Measurements from ENCODE around the gene IFI27L1. TPM values are rescaled to one million over a fixed set of nuclear protein-coding genes. Genes with fewer than 3 reads are reported as not detected.

The IFI27L1 gene
- total RNA-seq, 1 experiment from 2014 or later: 9.5 TPM

GRCh38 chr14:94123868-94124267, 42.8 kb downstream of the IFI27L1 start:
- Histone ChIP-seq H3K36me3 (no peaks in the 10 kb centered on the region), H3K4me1 (no peaks in the 10 kb centered on the region), H3K4me3 (no peak overlapping the region), H3K27me3 (no peaks in the 10 kb centered on the region), H3K9me3 (replicated peaks) (no peaks in the 10 kb centered on the region), H3K27ac (no peak overlapping the region)
- DNase-seq: no peak

- no peaks in the 10 kb centered on the region for H3K36me3 ChIP-seq
- no peaks in the 10 kb centered on the region for H3K4me1 ChIP-seq
- no peak overlapping the region for H3K27ac ChIP-seq
- DNase-seq: no peak
- H3K4me3 ChIP-seq: no peak overlapping the region
- H3K27me3 ChIP-seq: no peaks in the 10 kb centered on the region
- H3K9me3 ChIP-seq (replicated peaks): no peaks in the 10 kb centered on the region
Measured at GRCh38 chr14:94124582-94125377, 43.7 kb downstream of the IFI27L1 start.

- DNase-seq: no peak
- no peaks in the 10 kb centered on the region for H3K36me3 ChIP-seq
- H3K4me1 ChIP-seq: no peaks in the 10 kb centered on the region
- no peaks in the 10 kb centered on the region for H3K27me3 ChIP-seq
- no peaks in the 10 kb centered on the region for H3K9me3 ChIP-seq (replicated peaks)
- H3K27ac ChIP-seq: no peak overlapping the region
- no peak overlapping the region for H3K4me3 ChIP-seq
Measured at GRCh38 chr14:94125659-94126418, 44.7 kb downstream of the IFI27L1 start.

DNA sequence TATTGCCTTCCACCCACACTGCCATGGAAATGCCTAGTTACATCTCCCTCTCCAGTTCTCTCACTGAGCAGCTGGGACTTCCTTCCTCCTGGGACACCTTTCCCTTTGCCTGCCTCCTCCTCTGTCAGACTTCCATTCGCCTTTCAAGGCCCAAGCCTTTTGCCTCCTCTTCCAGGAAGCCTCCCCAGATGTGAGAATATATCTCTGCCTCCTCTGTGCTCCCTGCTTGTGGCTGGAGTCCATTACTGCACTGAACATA, 45.2 kb downstream of the IFI27L1 start:
- no peak overlapping the region for H3K27ac ChIP-seq
- no peaks in the 10 kb centered on the region for H3K36me3 ChIP-seq
- no peaks in the 10 kb centered on the region for H3K9me3 ChIP-seq (replicated peaks)
- DNase-seq: no peak
- no peak overlapping the region for H3K4me3 ChIP-seq
- no peaks in the 10 kb centered on the region for H3K27me3 ChIP-seq
- H3K4me1 ChIP-seq: no peaks in the 10 kb centered on the region

GRCh38 chr14:94126800-94127199, 45.7 kb downstream of the IFI27L1 start:
- H3K4me1 ChIP-seq: no peaks in the 10 kb centered on the region
- no peaks in the 10 kb centered on the region for H3K27me3 ChIP-seq
- H3K9me3 ChIP-seq (replicated peaks): no peaks in the 10 kb centered on the region
- no peak for DNase-seq
- no peak overlapping the region for H3K27ac ChIP-seq
- no peaks in the 10 kb centered on the region for H3K36me3 ChIP-seq
- no peak overlapping the region for H3K4me3 ChIP-seq

DNA sequence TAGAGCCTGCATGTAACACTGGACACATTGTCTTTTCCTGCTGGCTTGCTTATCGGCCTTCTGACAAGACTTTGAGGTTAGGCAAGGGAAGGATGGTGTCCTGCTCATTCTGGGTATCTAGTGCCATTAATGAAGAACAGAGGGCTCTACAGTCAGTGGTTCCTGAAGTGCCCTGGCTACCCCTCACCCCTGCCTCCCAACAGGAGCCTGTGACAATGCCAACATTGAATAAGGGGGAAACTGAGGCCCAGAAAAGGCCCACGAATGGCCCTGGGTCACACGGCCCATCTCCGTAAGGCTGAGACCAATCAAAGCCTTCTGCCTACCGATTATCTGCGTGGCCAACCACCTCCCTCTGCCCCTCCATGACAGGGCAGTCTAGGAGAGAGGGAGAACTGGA, 46.2 kb downstream of the IFI27L1 start:
- H3K4me1 ChIP-seq: no peaks in the 10 kb centered on the region
- DNase-seq: no peak

DNA sequence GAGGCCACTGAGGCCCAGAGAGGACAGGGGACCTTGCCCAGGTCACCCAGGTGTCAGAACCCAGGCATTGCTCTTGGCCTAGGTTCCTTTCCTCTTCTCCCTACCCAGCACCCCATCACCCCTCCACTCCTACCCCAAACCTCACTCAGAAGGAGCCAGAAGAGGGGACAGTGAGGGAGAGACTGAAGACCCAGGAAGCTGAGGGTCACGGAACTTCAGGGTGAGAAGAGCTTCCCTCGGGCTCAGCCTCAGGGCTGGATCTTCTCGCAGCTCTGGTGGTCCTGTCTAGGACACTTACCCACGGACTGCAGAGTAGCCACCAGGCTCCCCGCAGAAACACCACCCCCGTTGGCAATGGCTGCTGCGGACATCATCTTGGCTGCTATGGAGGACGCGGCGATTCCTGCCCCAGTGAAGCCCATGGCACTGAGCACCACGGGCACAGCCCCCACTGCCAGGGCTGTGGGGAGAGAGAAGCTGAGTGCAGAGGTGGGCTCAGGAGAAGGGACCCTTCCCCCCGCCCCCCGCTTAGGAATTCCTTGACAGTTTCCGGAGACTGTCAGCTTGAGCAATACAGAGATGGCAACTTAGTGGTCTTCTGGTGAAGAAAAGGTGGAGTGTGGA, 47.2 kb downstream of the IFI27L1 start:
- no peak for DNase-seq
- H3K4me1 ChIP-seq: no peaks in the 10 kb centered on the region
- no peak overlapping the region for H3K4me3 ChIP-seq
- no peaks in the 10 kb centered on the region for H3K9me3 ChIP-seq (replicated peaks)
- no peaks in the 10 kb centered on the region for H3K36me3 ChIP-seq
- H3K27ac ChIP-seq: no peak overlapping the region
- H3K27me3 ChIP-seq: no peaks in the 10 kb centered on the region

More for the DNA sequence above, 46.2 kb downstream of the IFI27L1 start:
- H3K36me3 ChIP-seq: no peaks in the 10 kb centered on the region
- no peak overlapping the region for H3K27ac ChIP-seq
- H3K27me3 ChIP-seq: no peaks in the 10 kb centered on the region
- H3K9me3 ChIP-seq (replicated peaks): no peaks in the 10 kb centered on the region
- H3K4me3 ChIP-seq: no peak overlapping the region

GRCh38 chr14:94129111-94129757, 48.1 kb downstream of the IFI27L1 start, which contains the start of gene IFI27L2:
Gene IFI27L2, minus strand, starts transcription at chr14:94129604. Its CDS starts 40 bp downstream, at chr14:94129564.
- no peaks in the 10 kb centered on the region for H3K36me3 ChIP-seq
- no peaks in the 10 kb centered on the region for H3K9me3 ChIP-seq (replicated peaks)
- H3K27me3 ChIP-seq: no peaks in the 10 kb centered on the region
- DNase-seq: peak; percentile 81 to 89
- no peak within 1 kb of the TSS; the same call in 1 of the 2 replicates for H3K27ac ChIP-seq
- no peaks in the 10 kb centered on the region for H3K4me1 ChIP-seq
- H3K4me3 ChIP-seq: peak within 1 kb of the TSS; percentile 56

GRCh38 chr14:94129758-94130414, 48.8 kb downstream of the IFI27L1 start:
- DNase-seq: peak; percentile 26 to 73
- Histone ChIP-seq H3K27me3 (no peaks in the 10 kb centered on the region), H3K27ac (no peak overlapping the region)

DNA sequence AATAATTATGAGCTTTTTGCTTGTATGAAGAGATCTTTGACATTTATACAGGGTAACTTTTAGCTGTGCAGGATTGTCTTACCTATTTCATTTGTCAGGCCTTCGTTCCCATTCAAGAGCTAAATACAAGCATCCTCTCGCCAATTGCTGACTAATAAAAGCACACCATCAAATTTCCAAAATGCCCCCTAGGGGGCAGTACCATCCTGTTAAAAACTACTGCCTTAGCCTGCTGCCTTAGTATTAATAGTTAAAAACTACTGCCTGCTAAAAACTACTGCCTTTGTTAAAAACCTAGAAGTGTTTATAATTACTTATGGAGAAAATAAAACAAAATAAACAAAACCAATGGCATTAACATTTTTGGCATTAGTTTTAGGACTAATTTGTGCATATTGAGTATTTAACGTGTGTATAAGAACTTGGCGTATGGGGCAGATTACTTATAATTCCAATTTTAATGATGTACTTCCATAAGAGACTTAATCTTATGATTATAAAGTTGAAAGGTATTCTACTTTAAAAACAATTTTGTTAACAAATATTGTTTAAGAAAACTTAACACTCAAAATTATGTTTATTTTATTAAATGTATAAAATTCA, 51.3 kb downstream of the IFI27L1 start:
- Histone ChIP-seq H3K27ac (no peak overlapping the region), H3K4me1 (no peaks in the 10 kb centered on the region)

More at GRCh38 chr14:94129758-94130414, 48.8 kb downstream of the IFI27L1 start:
- no peaks in the 10 kb centered on the region for H3K4me1 ChIP-seq
- no peaks in the 10 kb centered on the region for H3K36me3 ChIP-seq
- H3K9me3 ChIP-seq (replicated peaks): no peaks in the 10 kb centered on the region; the same call in 1 of the 2 replicates
- peak overlapping the region; percentile 56 for H3K4me3 ChIP-seq

DNA sequence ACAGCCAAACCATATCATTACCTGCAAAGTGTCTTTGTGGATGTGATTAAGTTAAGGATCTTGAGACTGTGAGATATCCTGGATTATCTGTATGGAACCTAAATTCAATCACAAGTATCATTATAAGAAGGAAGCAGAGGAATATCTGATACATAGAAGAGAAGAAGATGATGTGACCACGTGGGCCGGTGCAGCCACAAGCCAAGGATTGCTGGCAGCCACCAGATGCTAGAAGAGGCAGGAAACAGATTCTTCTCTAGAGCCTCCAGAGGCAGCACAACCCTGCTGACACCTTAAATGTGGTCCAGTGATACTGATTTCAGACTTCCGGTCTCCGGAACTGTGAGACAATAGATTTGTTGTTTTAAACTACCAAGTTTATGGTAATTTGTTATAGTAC, 54.4 kb downstream of the IFI27L1 start:
- Histone ChIP-seq H3K4me1 (no peaks in the 10 kb centered on the region), H3K27ac (no peak overlapping the region), H3K36me3 (no peaks in the 10 kb centered on the region), H3K9me3 (replicated peaks) (peaks cover 7% of the 10 kb centered on the region), H3K27me3 (peaks cover 6% of the 10 kb centered on the region; the same call in 1 of the 2 replicates), H3K4me3 (no peak overlapping the region)
- DNase-seq: no peak

More for the DNA sequence above, 51.3 kb downstream of the IFI27L1 start:
- H3K9me3 ChIP-seq (replicated peaks): peaks cover 7% of the 10 kb centered on the region
- H3K4me3 ChIP-seq: no peak overlapping the region
- no peaks in the 10 kb centered on the region for H3K27me3 ChIP-seq
- no peaks in the 10 kb centered on the region for H3K36me3 ChIP-seq
- peak; percentile 59 to 88 for DNase-seq

- H3K36me3 ChIP-seq: no peaks in the 10 kb centered on the region
- peak; percentile 85 to 93 for DNase-seq
- no peak overlapping the region for H3K4me3 ChIP-seq
- H3K4me1 ChIP-seq: no peaks in the 10 kb centered on the region
- peaks cover 6% of the 10 kb centered on the region; the same call in 1 of the 2 replicates for H3K27me3 ChIP-seq
- no peak overlapping the region for H3K27ac ChIP-seq
- H3K9me3 ChIP-seq (replicated peaks): peaks cover 7% of the 10 kb centered on the region
Measured at GRCh38 chr14:94136575-94137331, 55.6 kb downstream of the IFI27L1 start.

- Histone ChIP-seq H3K9me3 (replicated peaks) (peaks cover 7% of the 10 kb centered on the region), H3K27me3 (peaks cover 6% of the 10 kb centered on the region; the same call in 1 of the 2 replicates), H3K27ac (no peak overlapping the region), H3K4me3 (no peak overlapping the region), H3K4me1 (no peaks in the 10 kb centered on the region), H3K36me3 (no peaks in the 10 kb centered on the region)
- DNase-seq: no peak
Measured at GRCh38 chr14:94138251-94138650, 57.1 kb downstream of the IFI27L1 start.

All from SJCRH30 (cell line).